Natural killer cell (primary cell): ENCODE measurements around the gene MYO1D. TPM values are rescaled to one million over a fixed set of nuclear protein-coding genes. Genes with fewer than 3 reads are reported as not detected.
"Not testable (repeated sequence)": the region's sequence is repeated elsewhere in the genome, so short reads cannot be mapped to it uniquely, and the experiment has no call there.

Source experiments
- ATAC-seq, 3 donors: fragments of 150-1000 bp in 2 of 3; fragments of 200-7000 bp in 1 of 3; cut with Tn5 transposase; 1 replicate in 1 of 3; 2 replicates in 2 of 3; pipeline ENCODE4 v1.10.0; 2021; ENCODE audit warnings: mild to moderate bottlenecking in 2 of 3, moderate library complexity in 2 of 3
- DNase-seq, 2 donors: peaks; one replicate each; pipeline versions ENCODE4 v3.0.0 to v3.0.0-alpha.2; 2013 to 2021; ENCODE audit warnings: mixed read lengths in 1 of 2
- H3K27ac ChIP-seq: one replicate; pipeline ENCODE4 v1.5.1; 2013; ENCODE audit warnings: mild to moderate bottlenecking, low read length
- H3K27me3 ChIP-seq: one replicate; pipeline ENCODE4 v1.6.1; 2013; ENCODE audit warnings: low read length; ENCODE audit not compliant: control insufficient read depth, insufficient read depth
- H3K36me3 ChIP-seq: one replicate; pipeline ENCODE4 v1.6.1; 2013; ENCODE audit warnings: low read length; ENCODE audit not compliant: control insufficient read depth, insufficient read depth
- H3K4me1 ChIP-seq: one replicate; pipeline ENCODE4 v1.6.1; 2013; ENCODE audit warnings: low read length; ENCODE audit not compliant: control insufficient read depth, insufficient read depth
- H3K4me3 ChIP-seq: one replicate; pipeline ENCODE4 v1.5.1; 2013; ENCODE audit warnings: low read length
- H3K9me3 ChIP-seq: one replicate; pipeline ENCODE4 v1.6.1; 2013; ENCODE audit warnings: low read length; ENCODE audit not compliant: control insufficient read depth, insufficient read depth
- H3K27ac Mint-ChIP-seq, 2 donors: one replicate each; pipeline ENCODE4 v1.8.0; 2022; ENCODE audit warnings: mild to moderate bottlenecking in 2 of 2, mixed read lengths in 2 of 2, moderate library complexity in 1 of 2
- H3K27me3 Mint-ChIP-seq, 2 donors: one replicate each; pipeline ENCODE4 v1.8.0; 2022; ENCODE audit warnings: low read depth in 2 of 2, mixed read lengths in 2 of 2
- H3K36me3 Mint-ChIP-seq: one replicate; pipeline ENCODE4 v1.8.0; 2022; ENCODE audit warnings: mixed read lengths
- H3K4me1 Mint-ChIP-seq, 2 donors: one replicate each; pipeline ENCODE4 v1.8.0; 2022; ENCODE audit warnings: mixed read lengths in 2 of 2
- H3K4me3 Mint-ChIP-seq: one replicate; pipeline ENCODE4 v1.8.0; 2022; ENCODE audit warnings: mild to moderate bottlenecking, moderate library complexity, mixed read lengths
- H3K9me3 Mint-ChIP-seq, 2 donors: one replicate each; pipeline ENCODE4 v1.8.0; 2022; ENCODE audit warnings: mixed read lengths in 2 of 2
- CTCF ChIP-seq: fragments of 200-600 bp; IDR thresholded peaks from one replicate; pipeline ENCODE4 v1.8.0; 2022; ENCODE audit warnings: antibody characterized with exemption
- WGBS: methylation state at CpG from one replicate; pipeline ENCODE4 v1.1.7; 2013; ENCODE audit warnings: missing lambda C conversion rate; ENCODE audit not compliant: insufficient coverage; 5-methylcytosine and 5-hydroxymethylcytosine counted together
- intact Hi-C: fragments of 100-400 bp; cut with micrococcal nuclease; formaldehyde crosslinking; loops from one replicate; pipeline ENCODE4 v1.14.2; 2022
- total RNA-seq, 4 donors: library from RNA; stranded (reverse); fragments of 120-200 nt in 1 of 4; gene quantifications; one replicate each; pipeline versions ENCODE4 v1.2.3 to v1.2.4, GENCODE V29; 2013 to 2022

The MYO1D gene
- total RNA-seq, 3 donors from 2014 or later (not counting 1 experiment from before 2014, with no cell fraction given) = 6.8 to 20.2 (median 10.5) TPM

GRCh38 chr17:32723310-32723955 is 153.5 kb downstream of the MYO1D start:
- H3K4me3 Mint-ChIP-seq = no peak overlapping the region
- DNase-seq (no peak), ATAC-seq (no peak)
- Histone ChIP-seq H3K27me3 (no peaks in the 10 kb centered on the region), H3K36me3 (no peaks in the 10 kb centered on the region), H3K4me1 (no peaks in the 10 kb centered on the region), H3K9me3 (no peaks in the 10 kb centered on the region), H3K4me3 (no peak overlapping the region), H3K27ac (no peak overlapping the region)
- H3K9me3 Mint-ChIP-seq = peaks cover 0 to 3% of the 10 kb centered on the region in 2 donors
- peaks cover 5 to 11% of the 10 kb centered on the region in 2 donors for H3K27me3 Mint-ChIP-seq
- no peaks in the 10 kb centered on the region for H3K4me1 Mint-ChIP-seq
- no peak for TF ChIP-seq CTCF
- WGBS = 92% methylated on average over 5 of the region's 5 CpGs
- H3K27ac Mint-ChIP-seq = no peak overlapping the region
- H3K36me3 Mint-ChIP-seq = peaks cover 13% of the 10 kb centered on the region
- intact Hi-C loops = no loop called here

GRCh38 chr17:32722733-32723132 is 154.2 kb downstream of the MYO1D start:
- Mint-ChIP-seq H3K9me3 (peaks cover 0 to 3% of the 10 kb centered on the region in 2 donors), H3K4me3 (no peak overlapping the region), H3K4me1 (no peaks in the 10 kb centered on the region), H3K27me3 (peaks cover 5 to 11% of the 10 kb centered on the region in 2 donors), H3K36me3 (peaks cover 13% of the 10 kb centered on the region), H3K27ac (no peak overlapping the region)
- no peaks in the 10 kb centered on the region for H3K4me1 ChIP-seq
- intact Hi-C loops = no loop called here
- H3K9me3 ChIP-seq = no peaks in the 10 kb centered on the region
- TF ChIP-seq CTCF = no peak
- H3K36me3 ChIP-seq = no peaks in the 10 kb centered on the region
- H3K4me3 ChIP-seq = no peak overlapping the region
- no peak overlapping the region for H3K27ac ChIP-seq
- no peaks in the 10 kb centered on the region for H3K27me3 ChIP-seq
- WGBS = 95% methylated on average over 6 of the region's 6 CpGs
- ATAC-seq (no peak), DNase-seq (no peak)

GRCh38 chr17:32720671-32721070 is 156.3 kb downstream of the MYO1D start:
- Histone ChIP-seq H3K4me1 (no peaks in the 10 kb centered on the region), H3K27me3 (no peaks in the 10 kb centered on the region), H3K36me3 (no peaks in the 10 kb centered on the region), H3K4me3 (no peak overlapping the region), H3K27ac (no peak overlapping the region), H3K9me3 (no peaks in the 10 kb centered on the region)
- no peak for DNase-seq
- peaks cover 9 to 11% of the 10 kb centered on the region in 2 donors for H3K27me3 Mint-ChIP-seq
- no peaks in the 10 kb centered on the region for H3K4me1 Mint-ChIP-seq
- no peak for TF ChIP-seq CTCF
- intact Hi-C loops = no loop called here
- peaks cover 11% of the 10 kb centered on the region for H3K36me3 Mint-ChIP-seq
- H3K4me3 Mint-ChIP-seq = no peak overlapping the region
- peaks cover 0 to 3% of the 10 kb centered on the region in 2 donors for H3K9me3 Mint-ChIP-seq
- WGBS = 97% methylated on average over 5 of the region's 5 CpGs
- no peak overlapping the region for H3K27ac Mint-ChIP-seq
- ATAC-seq = no peak

GRCh38 chr17:32719689-32720088 is 157.2 kb downstream of the MYO1D start:
- ATAC-seq = no peak
- Mint-ChIP-seq H3K27ac (no peak overlapping the region), H3K4me1 (no peaks in the 10 kb centered on the region), H3K27me3 (peaks cover 10 to 11% of the 10 kb centered on the region in 2 donors), H3K4me3 (no peak overlapping the region), H3K36me3 (peaks cover 1% of the 10 kb centered on the region), H3K9me3 (no peaks in the 10 kb centered on the region)
- Histone ChIP-seq H3K36me3 (no peaks in the 10 kb centered on the region), H3K9me3 (no peaks in the 10 kb centered on the region), H3K4me3 (no peak overlapping the region), H3K27me3 (no peaks in the 10 kb centered on the region), H3K4me1 (no peaks in the 10 kb centered on the region), H3K27ac (no peak overlapping the region)
- TF ChIP-seq CTCF = no peak
- intact Hi-C loops = no loop called here
- no peak for DNase-seq
- WGBS = 89% methylated on average over 1 of the region's 1 CpG

- H3K4me1 ChIP-seq, H3K4me3 Mint-ChIP-seq, intact Hi-C loops, DNase-seq, H3K36me3 Mint-ChIP-seq, H3K9me3 ChIP-seq, H3K27ac ChIP-seq, H3K27ac Mint-ChIP-seq, H3K9me3 Mint-ChIP-seq, H3K4me3 ChIP-seq, H3K27me3 ChIP-seq, H3K4me1 Mint-ChIP-seq, ATAC-seq, H3K36me3 ChIP-seq: not testable (repeated sequence)
- H3K27me3 Mint-ChIP-seq = peaks cover 5 to 12% of the 10 kb centered on the region in 2 donors
- 80% methylated on average over 2 of the region's 3 CpGs for WGBS
Observed at GRCh38 chr17:32714922-32715321, 162.0 kb downstream of the MYO1D start.
